ENCODE measurements around the gene KMT5C.

DNA sequence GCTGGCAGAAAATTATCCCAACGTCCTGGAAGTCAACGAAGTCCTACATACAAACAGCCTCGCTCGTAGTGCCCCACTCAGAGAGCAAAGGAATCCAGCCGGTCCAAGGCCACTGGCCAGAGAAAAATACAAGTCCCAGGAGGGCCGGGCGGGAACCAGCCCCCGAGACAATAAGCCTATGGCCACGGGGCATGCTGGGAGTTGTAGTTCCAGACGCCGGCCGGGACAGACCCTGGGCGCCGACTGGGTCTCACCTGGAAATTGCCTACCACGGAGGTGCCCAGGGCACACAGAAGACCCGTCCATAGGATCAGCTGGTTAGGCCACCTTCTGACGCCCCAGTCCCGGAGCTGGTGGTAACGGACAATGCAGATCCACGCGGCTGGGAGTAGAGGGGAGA lies 19.9 kb upstream of the KMT5C start:
- TF ChIP-seq, protein P1, sequence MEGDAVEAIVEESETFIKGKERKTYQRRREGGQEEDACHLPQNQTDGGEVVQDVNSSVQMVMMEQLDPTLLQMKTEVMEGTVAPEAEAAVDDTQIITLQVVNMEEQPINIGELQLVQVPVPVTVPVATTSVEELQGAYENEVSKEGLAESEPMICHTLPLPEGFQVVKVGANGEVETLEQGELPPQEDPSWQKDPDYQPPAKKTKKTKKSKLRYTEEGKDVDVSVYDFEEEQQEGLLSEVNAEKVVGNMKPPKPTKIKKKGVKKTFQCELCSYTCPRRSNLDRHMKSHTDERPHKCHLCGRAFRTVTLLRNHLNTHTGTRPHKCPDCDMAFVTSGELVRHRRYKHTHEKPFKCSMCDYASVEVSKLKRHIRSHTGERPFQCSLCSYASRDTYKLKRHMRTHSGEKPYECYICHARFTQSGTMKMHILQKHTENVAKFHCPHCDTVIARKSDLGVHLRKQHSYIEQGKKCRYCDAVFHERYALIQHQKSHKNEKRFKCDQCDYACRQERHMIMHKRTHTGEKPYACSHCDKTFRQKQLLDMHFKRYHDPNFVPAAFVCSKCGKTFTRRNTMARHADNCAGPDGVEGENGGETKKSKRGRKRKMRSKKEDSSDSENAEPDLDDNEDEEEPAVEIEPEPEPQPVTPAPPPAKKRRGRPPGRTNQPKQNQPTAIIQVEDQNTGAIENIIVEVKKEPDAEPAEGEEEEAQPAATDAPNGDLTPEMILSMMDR (IDR thresholded peaks at IDR 0.05): no peak
- no peak for TF ChIP-seq POLR2A (IDR thresholded peaks at IDR 0.05)
